Spleen (tissue), 11 donors: Measurements from ENCODE around the gene GRAMD1C. TPM values are rescaled to one million over a fixed set of nuclear protein-coding genes. Genes with fewer than 3 reads are reported as not detected.

ENCODE experiments used
- DNase-seq: peaks from one replicate; pipeline ENCODE4 v3.0.0-alpha.2; 2020
- H3K27ac ChIP-seq, 8 donors: fragments of 200-600 bp; sonication (generic) in 7 of 8; 1 replicate in 4 of 8; 2 replicates in 4 of 8; pipeline versions ENCODE4 v1.5.0 to v1.8.0; 2016 to 2021; ENCODE audit warnings: inconsistent platforms in 4 of 8, mild to moderate bottlenecking in 4 of 8, moderate library complexity in 1 of 8
- H3K27me3 ChIP-seq, 7 donors: fragments of 200-600 bp; sonication (generic) in 6 of 7; replicated peaks in 1 of 7; 1 replicate in 4 of 7; 2 replicates in 3 of 7; pipeline versions ENCODE4 v1.5.0 to v1.8.0; 2016 to 2021; ENCODE audit warnings: inconsistent platforms in 3 of 7, mild to moderate bottlenecking in 1 of 7
- H3K36me3 ChIP-seq, 6 donors: fragments of 200-600 bp; sonication (generic) in 5 of 6; 1 replicate in 4 of 6; 2 replicates in 2 of 6; pipeline versions ENCODE4 v1.5.0 to v1.8.0; 2016 to 2021; ENCODE audit warnings: inconsistent platforms in 2 of 6
- H3K4me1 ChIP-seq, 6 donors: fragments of 200-600 bp; sonication (generic) in 5 of 6; 1 replicate in 3 of 6; 2 replicates in 3 of 6; pipeline versions ENCODE4 v1.5.0 to v1.8.0; 2016 to 2021; ENCODE audit warnings: inconsistent platforms in 3 of 6
- H3K4me3 ChIP-seq, 8 donors: fragments of 200-600 bp; sonication (generic) in 7 of 8; 1 replicate in 4 of 8; 2 replicates in 4 of 8; pipeline versions ENCODE4 v1.5.0 to v1.8.0; 2016 to 2021; ENCODE audit warnings: inconsistent platforms in 4 of 8, mild to moderate bottlenecking in 4 of 8, moderate library complexity in 2 of 8
- H3K9me3 ChIP-seq, 8 donors: fragments of 200-600 bp; sonication (generic) in 7 of 8; 1 replicate in 4 of 8; 2 replicates in 4 of 8; pipeline versions ENCODE4 v1.5.0 to v1.8.0; 2016 to 2021; ENCODE audit warnings: inconsistent platforms in 4 of 8
- CTCF ChIP-seq, 11 experiments: fragments of 200-600 bp in 7 of 11; fragments of 450-650 bp in 4 of 11; sonication (generic) in 4 of 11; IDR thresholded peaks in 8 of 11; conservative IDR thresholded peaks in 3 of 11; 1 replicate in 7 of 11; 2 replicates in 4 of 11; pipeline versions ENCODE4 v1.4.0 to v1.8.0; 2016 to 2021; ENCODE audit warnings: antibody characterized with exemption in 11 of 11, inconsistent platforms in 4 of 11, mild to moderate bottlenecking in 1 of 11
- POLR2A ChIP-seq, 3 donors: fragments of 450-650 bp; IDR thresholded peaks; one replicate each; pipeline ENCODE4 v1.5.1; 2017; ENCODE audit warnings: antibody characterized with exemption in 3 of 3, mild to moderate bottlenecking in 1 of 3
- POLR2AphosphoS5 ChIP-seq, 3 donors: sonication (generic); formaldehyde crosslinking; IDR thresholded peaks; one replicate each; pipeline ENCODE4 v1.5.1; 2017; ENCODE audit warnings: antibody characterized with exemption in 3 of 3
- WGBS, 5 donors: extraction: QIAGEN DNeasy Blood & Tissue Kit in 3 of 5; methylation state at CpG; one replicate each; pipeline versions ENCODE4 v1.1.5 to v1.1.7; 2013 to 2018; 5-methylcytosine and 5-hydroxymethylcytosine counted together
- intact Hi-C: fragments of 100-400 bp; cut with DNase I; formaldehyde crosslinking; loops from one replicate; pipeline ENCODE4 v1.15.0; 2023; ENCODE audit warnings: low total_unique reads
- polyA plus RNA-seq, 3 donors: library from polyadenylated mRNA; stranded (reverse); fragments of 200-250 nt; gene quantifications; one replicate each; pipeline ENCODE4 v1.2.1, GENCODE V29; 2013
- total RNA-seq, 7 donors: library from RNA; depleted of rRNA in 3 of 7; stranded (reverse); fragments of >200 nt in 3 of 7; fragmentation: NEBNext Ultra II Directional in 4 of 7; extraction: Animal tissue kit (Norgen Biotek cat#: 25700) in 4 of 7; gene quantifications; one replicate each; pipeline versions ENCODE4 v1.1.0 to v1.2.1, GENCODE V29; 2016 to 2021
- donor health status: healthy with polysubstance abuse.
- donor health status: DM: no; HTN: no; CAD: no; lungs with moderate emphysema.
- donor health status: DM: no; HTN: no; CAD: no.
- donor health status: Bipolar disorder and iron deficiency.
- donor health status: healthy.
- donor health status: DM: no; HTN: no; CAD: no.
- donor health status: DM: yes; HTN: yes; CAD: no.

Gene GRAMD1C
- total and polyA plus RNA-seq, 10 donors, result 2.6 to 14.2 (median 4.4) TPM

- Histone ChIP-seq H3K36me3 (peaks cover 0 to 32% (median 6%) of the 10 kb centered on the region in 6 donors), H3K27ac (no peak overlapping the region), H3K4me1 (peaks cover 1 to 20% (median 4%) of the 10 kb centered on the region in 6 donors), H3K27me3 (no peaks in the 10 kb centered on the region), H3K4me3 (no peak overlapping the region), H3K9me3 (no peaks in the 10 kb centered on the region)
- 18 to 35% (median 26%) methylated on average over 7 of the region's 7 CpGs for WGBS, 5 donors
- TF ChIP-seq CTCF (IDR thresholded peaks at IDR 0.05 in 8 of 11, conservative IDR thresholded peaks at IDR 0.05 in 3 of 11), result no peak
- TF ChIP-seq POLR2A (IDR thresholded peaks at IDR 0.05), result no peak
- TF ChIP-seq POLR2AphosphoS5 (IDR thresholded peaks at IDR 0.05), result no peak
- DNase-seq, result no peak
- intact Hi-C loops, result no loop called here
These were observed 115.1 kb downstream of the GRAMD1C start for GRCh38 chr3:113953677-113954076.

- DNase-seq, result no peak
- H3K4me1 ChIP-seq, result peaks cover 0 to 15% (median 0%) of the 10 kb centered on the region in 6 donors
- WGBS, 5 donors, result 65 to 75% (median 70%) methylated on average over 8 of the region's 8 CpGs
- no peaks in the 10 kb centered on the region for H3K9me3 ChIP-seq
- intact Hi-C loops, result no loop called here
- H3K36me3 ChIP-seq, result peaks cover 0 to 37% (median 7%) of the 10 kb centered on the region in 6 donors
- H3K27ac ChIP-seq, result no peak overlapping the region
- H3K4me3 ChIP-seq, result no peak overlapping the region
- TF ChIP-seq CTCF (IDR thresholded peaks at IDR 0.05 in 8 of 11, conservative IDR thresholded peaks at IDR 0.05 in 3 of 11) (no peak), POLR2AphosphoS5 (IDR thresholded peaks at IDR 0.05) (no peak), POLR2A (IDR thresholded peaks at IDR 0.05) (no peak)
- no peaks in the 10 kb centered on the region for H3K27me3 ChIP-seq
These were observed 115.6 kb downstream of the GRAMD1C start for GRCh38 chr3:113954091-113954685.

GRCh38 chr3:113963879-113964278 lies 125.3 kb downstream of the GRAMD1C start:
- DNase-seq, result no peak
- 74 to 89% (median 82%) methylated on average over 3 of the region's 3 CpGs for WGBS, 5 donors
- intact Hi-C loops, result no loop called here

More at GRCh38 chr3:113963879-113964278, 125.3 kb downstream of the GRAMD1C start:
- Histone ChIP-seq H3K4me3 (no peak overlapping the region), H3K36me3 (peaks cover 0 to 41% (median 2%) of the 10 kb centered on the region in 6 donors), H3K27me3 (no peaks in the 10 kb centered on the region), H3K4me1 (no peaks in the 10 kb centered on the region), H3K9me3 (no peaks in the 10 kb centered on the region), H3K27ac (no peak overlapping the region)
- TF ChIP-seq POLR2A (IDR thresholded peaks at IDR 0.05) (no peak), CTCF (IDR thresholded peaks at IDR 0.05 in 8 of 11, conservative IDR thresholded peaks at IDR 0.05 in 3 of 11) (no peak), POLR2AphosphoS5 (IDR thresholded peaks at IDR 0.05) (no peak)
